Endometrial microvascular endothelial cells (primary cell): Measurements from ENCODE around the gene FHIP2A. TPM values are rescaled to one million over a fixed set of nuclear protein-coding genes. Genes with fewer than 3 reads are reported as not detected.
"Not testable (repeated sequence)": the region's sequence is repeated elsewhere in the genome, so short reads cannot be mapped to it uniquely, and the experiment has no call there.

ENCODE experiments used
- in situ Hi-C: cut with HindIII; loops from 2 replicates; pipeline ENCODE4 v1.10.0; 2017; ENCODE audit warnings: low sequenced_read_pairs, low pct_unique_long_range_greater_than_20kb; ENCODE audit errors: inconsistent ontology term
- total RNA-seq: library from RNA; depleted of rRNA; stranded (reverse); fragments of >200 nt; gene quantifications from one replicate; pipeline ENCODE4 v1.2.3, GENCODE V29; 2015; ENCODE audit errors: inconsistent ontology term

FHIP2A gene
- total RNA-seq, 1 donor from 2014 or later = 16.3 TPM

- in situ Hi-C loops = no loop called here
Observed at GRCh38 chr10:114852197-114852596, 30.6 kb downstream of the FHIP2A start.

DNA sequence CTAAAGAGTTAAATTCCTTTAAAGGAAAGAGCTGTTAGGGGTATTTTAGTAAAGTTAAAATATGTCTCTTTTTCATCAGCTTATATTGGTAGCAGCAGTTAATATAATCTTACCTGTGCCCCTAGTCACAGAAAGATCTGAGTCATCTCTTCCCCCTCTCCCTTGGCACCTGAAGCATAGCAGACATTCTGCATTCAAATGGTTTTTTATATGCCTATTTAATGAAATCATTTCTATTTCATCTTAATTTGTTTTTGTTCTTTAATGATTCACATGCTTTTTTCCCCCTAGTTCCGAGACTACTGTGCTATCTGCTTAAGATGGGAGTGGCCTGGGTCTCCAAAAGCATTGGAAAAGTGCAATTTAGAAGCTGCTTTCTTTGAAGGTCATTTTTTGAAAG, 33.3 kb downstream of the FHIP2A start:
- in situ Hi-C loops = no loop called here

DNA sequence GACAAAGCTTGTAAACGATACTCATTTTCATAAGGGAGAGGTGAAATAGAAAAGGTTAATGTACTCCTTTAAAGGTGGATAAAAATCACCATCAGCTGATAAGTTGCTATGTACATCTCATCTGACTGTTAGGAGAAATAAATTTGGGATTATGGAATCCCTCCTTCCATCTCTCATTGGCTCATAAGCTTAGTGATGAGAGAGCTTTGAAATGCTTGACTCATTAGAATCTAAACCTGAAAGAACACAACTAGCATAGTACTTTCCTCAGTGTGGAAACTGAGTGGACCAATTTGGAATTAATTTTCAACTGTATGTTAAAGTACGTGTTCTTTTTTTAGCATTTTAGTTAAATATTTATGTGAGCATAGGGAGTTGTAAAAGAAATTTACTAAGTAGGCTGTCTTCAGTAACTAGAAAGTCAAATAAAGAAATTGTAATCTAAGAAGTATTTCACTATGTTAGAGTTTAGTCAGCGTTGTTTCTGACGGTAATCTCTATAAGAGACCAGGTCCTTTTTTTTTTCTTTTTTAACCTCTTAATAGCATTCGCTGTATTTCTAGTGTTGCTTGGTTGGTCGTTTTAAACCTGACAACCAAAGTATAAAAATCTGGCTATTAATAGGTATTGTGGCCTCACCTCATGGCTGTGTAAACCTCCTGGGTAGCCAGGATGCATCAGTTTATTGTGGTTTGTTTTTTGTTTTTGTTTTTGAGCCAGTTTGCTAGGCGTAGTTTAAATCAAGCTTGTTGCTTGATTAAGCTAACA, 34.4 kb downstream of the FHIP2A start:
- in situ Hi-C loops = no loop called here

GRCh38 chr10:114856544-114857287, 35.1 kb downstream of the FHIP2A start:
- in situ Hi-C loops = no loop called here

DNA sequence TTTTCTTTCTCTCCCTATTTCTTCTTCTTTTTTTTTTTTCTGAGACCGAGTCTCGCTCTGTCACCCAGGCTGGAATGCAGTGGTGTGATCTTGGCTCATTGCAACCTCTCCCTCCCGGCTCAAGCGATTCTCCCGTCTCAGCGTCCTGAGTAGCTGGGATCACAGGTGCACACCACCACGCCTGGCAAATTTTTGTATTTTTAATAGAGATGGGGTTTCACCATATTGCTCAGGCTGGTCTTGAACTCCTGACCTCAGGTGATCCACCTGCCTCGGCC, 35.6 kb downstream of the FHIP2A start:
- in situ Hi-C loops = not testable (repeated sequence)

DNA sequence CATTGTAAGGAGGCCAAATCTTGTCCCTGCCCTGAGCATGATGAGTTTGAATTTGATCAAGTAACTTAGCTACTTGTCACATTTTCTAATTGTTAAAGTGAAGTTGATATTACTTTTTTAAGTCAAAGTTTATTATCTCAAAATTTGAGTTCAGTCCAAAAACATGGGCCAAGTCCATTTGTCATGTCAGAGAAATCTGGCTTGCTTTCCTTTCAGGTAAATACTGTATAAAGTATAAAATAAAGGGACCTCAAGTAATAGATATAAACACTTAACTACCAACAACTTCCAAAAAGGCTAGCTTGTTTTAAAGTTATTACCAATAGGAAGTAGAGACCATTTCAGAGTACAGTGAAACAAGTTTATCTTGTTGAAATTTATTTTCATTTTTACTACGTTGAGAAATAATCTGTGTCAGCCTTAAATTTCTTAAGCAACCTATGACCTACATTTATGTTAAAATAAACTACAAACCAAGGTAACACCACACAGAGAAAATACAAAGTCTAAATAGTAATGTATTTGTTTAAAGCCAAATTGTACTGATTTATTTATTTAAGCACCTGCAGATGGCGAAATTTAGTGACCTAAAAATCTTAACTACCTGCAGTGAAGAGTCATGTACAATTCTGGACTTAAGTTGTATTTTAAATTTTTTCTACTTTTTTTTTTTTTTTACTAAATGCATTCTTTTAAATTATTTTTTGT, 36.5 kb downstream of the FHIP2A start:
- in situ Hi-C loops = no loop called here

GRCh38 chr10:114859222-114859621, 37.6 kb downstream of the FHIP2A start:
- in situ Hi-C loops = no loop called here

GRCh38 chr10:114862456-114862855, 40.9 kb downstream of the FHIP2A start:
- in situ Hi-C loops = no loop called here

DNA sequence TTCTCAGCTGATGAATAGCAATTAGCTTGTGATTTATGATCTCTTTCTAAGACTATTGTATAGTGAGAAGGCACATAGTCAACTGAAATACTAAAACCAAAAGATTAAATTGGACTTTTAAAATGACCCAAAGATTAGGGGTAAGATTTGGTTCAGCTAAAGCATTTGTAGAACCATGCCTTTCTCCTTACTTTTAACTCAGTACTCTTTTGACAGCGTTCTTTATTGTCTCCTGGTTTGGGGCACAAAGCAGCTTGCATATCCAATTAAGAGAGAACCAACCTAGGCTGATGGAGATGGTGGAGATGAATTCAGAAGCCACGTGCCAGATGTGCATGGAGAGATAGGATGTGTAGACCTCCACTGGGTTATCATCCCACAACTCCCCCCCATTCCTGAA, 45.8 kb downstream of the FHIP2A start:
- in situ Hi-C loops = no loop called here

- in situ Hi-C loops = no loop called here
Observed at GRCh38 chr10:114868870-114869519, 47.4 kb downstream of the FHIP2A start.

DNA sequence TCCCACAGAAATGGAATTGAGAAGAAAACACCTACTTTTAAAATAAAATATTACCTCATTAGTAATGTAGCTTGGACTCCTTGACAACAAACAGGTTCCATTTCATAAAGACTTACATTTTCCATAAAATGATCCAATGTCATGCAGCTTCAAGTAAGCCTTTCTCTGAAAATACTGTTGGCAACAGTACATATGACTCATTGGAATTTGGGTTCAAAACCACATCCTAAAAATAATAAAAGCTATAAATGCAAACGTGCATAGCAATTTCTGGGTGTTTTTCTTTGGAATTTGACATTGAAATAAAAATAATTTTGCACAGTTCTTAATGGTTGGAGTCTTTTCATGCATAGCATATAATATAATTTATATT, 47.9 kb downstream of the FHIP2A start:
- in situ Hi-C loops = no loop called here

GRCh38 chr10:114870486-114870885, 48.9 kb downstream of the FHIP2A start:
- in situ Hi-C loops = no loop called here

DNA sequence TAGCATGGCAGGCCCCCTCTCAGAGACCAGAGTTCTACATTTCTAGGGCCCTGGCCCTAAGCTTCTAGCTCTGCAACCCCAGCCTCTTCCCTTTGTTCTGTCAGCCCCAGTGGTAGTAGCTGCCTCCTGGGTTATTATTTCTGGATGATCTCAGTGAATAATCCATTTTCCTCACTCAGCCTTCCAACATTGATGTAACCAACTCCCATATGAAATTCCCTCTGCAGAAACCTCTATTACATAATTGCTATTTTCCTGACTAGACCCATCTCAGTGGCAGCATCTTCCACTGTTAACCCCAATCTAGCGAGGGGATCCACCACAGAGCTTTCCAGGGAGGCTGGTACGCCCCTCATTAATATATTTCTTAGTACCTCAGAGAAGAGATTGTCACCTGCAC, 49.8 kb downstream of the FHIP2A start:
- in situ Hi-C loops = no loop called here

Other genes starting within 250 kb of the FHIP2A start
- gene ABLIM1, start 163.5 kb upstream of the FHIP2A start, total RNA-seq = 25.9 TPM
- 31.1 TPM for gene TRUB1, start 116.4 kb downstream of the FHIP2A start, total RNA-seq